GM12891 (cell line): ENCODE measurements around the gene STK11IP.

Experiments used
- POLR2A ChIP-seq: IDR thresholded peaks from 2 replicates; pipeline ENCODE4 v1.6.1; 2011; ENCODE audit warnings: low read depth, low read length, control low read depth
- POLR2AphosphoS5 ChIP-seq: IDR thresholded peaks from 2 replicates; pipeline ENCODE4 v1.6.1; 2011; ENCODE audit warnings: low read depth, low read length, control low read depth
- POU2F2 ChIP-seq: IDR thresholded peaks from 2 replicates; pipeline ENCODE4 v1.6.1; 2011; ENCODE audit warnings: low read depth, mild to moderate bottlenecking, control low read depth, low read length, moderate library complexity
- SPI1 ChIP-seq: IDR thresholded peaks from 2 replicates; pipeline ENCODE4 v1.6.1; 2011; ENCODE audit warnings: low read depth, low read length, control low read depth
- TAF1 ChIP-seq: IDR thresholded peaks from 2 replicates; pipeline ENCODE4 v1.6.1; 2011; ENCODE audit warnings: low read depth, low read length, control low read depth

DNA sequence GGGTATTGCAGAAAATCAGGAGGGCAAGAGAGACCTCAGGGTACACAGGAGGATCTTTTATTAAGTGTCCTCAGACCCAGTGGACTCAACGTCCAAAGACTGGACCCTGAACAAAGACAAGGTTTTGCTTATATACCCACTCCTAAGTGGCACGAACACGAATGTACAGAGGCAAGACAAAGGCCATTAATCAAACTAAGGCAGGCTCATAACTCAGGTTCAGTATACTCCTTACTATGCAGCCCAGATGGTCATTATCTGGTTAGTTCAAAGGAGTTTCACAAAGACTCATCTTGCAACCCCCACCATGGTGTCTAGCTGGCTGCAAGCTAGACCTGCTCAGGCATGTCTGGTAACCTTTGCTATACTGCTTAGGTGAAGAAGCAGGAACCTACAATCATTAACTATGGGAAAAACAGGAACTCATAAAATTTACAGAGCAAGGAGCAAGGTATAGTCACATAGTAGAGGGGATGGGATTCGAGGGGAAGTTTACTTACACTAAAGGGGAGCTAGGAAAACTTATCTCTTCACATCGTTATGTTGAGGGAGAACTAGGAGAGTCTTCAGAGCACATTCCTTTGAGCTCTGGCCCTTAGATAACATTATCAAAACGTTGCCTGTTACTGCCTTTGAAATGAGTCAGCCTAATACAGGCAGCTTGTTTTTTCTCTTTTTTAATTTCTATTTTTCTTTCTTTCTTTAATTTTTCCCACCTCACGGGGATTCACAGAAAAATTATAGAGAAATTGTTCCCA, 63.7 kb downstream of the STK11IP start:
- no peak for TF ChIP-seq POLR2A
- peak; percentile 19; the same call in 1 of the 2 replicates for TF ChIP-seq SPI1
- no peak for TF ChIP-seq POLR2AphosphoS5
- no peak for TF ChIP-seq TAF1
- TF ChIP-seq POU2F2: no peak
